Neural crest cell (in vitro differentiated cells): Measurements from ENCODE around the gene GJC1. TPM values are rescaled to one million over a fixed set of nuclear protein-coding genes. Genes with fewer than 3 reads are reported as not detected.

Source experiments
- DNase-seq: peaks from one replicate; pipeline ENCODE4 v3.0.0; 2021; ENCODE audit warnings: low read depth, mixed read lengths, low spot score
- H3K27ac Mint-ChIP-seq: one replicate; pipeline ENCODE4 v1.8.0; 2021; ENCODE audit warnings: mild to moderate bottlenecking, mixed read lengths; ENCODE audit not compliant: unreplicated experiment
- H3K27me3 Mint-ChIP-seq: 2 replicates; pipeline ENCODE4 v1.8.0; 2021; ENCODE audit warnings: low read depth, mild to moderate bottlenecking, mixed read lengths
- H3K36me3 Mint-ChIP-seq: 2 replicates; pipeline ENCODE4 v1.8.0; 2021; ENCODE audit warnings: low read depth, mild to moderate bottlenecking, mixed read lengths
- H3K4me1 Mint-ChIP-seq: 2 replicates; pipeline ENCODE4 v1.8.0; 2021; ENCODE audit warnings: mixed read lengths
- H3K4me3 Mint-ChIP-seq: one replicate; pipeline ENCODE4 v1.8.0; 2021; ENCODE audit warnings: mild to moderate bottlenecking, mixed read lengths
- H3K9me3 Mint-ChIP-seq: 2 replicates; pipeline ENCODE4 v1.8.0; 2021; ENCODE audit warnings: mixed read lengths
- total RNA-seq: library from RNA; stranded (reverse); gene quantifications from 2 replicates; pipeline ENCODE4 v1.2.1, GENCODE V29; 2021
- TF ChIP-seq, protein P1 (sequence below): fragments of 200-600 bp; sonication (generic); conservative IDR thresholded peaks from 2 replicates; pipeline ENCODE4 v1.5.0; 2021; ENCODE audit warnings: antibody characterized with exemption, mild to moderate bottlenecking

The GJC1 gene
- total RNA-seq, 1 donor from 2014 or later, result 145 TPM

DNA sequence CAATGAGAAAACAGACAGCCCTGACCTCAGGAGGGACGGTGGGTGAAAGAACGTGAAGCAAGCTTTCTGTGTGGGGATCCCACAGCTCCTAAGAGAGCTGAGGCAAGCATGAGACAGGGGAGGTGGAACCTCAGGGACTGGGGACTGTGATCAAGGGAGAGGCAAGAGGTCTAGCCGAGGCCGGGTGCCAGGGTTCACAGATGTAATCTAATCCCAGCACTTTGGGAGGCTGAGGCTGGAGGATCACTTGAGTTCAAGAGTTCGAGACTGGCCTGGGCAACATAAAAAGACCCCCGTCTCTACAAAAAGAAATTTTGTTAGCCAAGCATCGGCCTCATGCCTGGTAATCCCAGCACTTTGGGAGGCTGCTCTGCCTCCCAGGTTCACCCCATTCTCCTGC, 75.8 kb downstream of the GJC1 start:
- Mint-ChIP-seq H3K4me3 (peak overlapping the region; percentile 52), H3K27ac (no peak overlapping the region), H3K36me3 (peaks cover 6% of the 10 kb centered on the region), H3K27me3 (peaks cover 18% of the 10 kb centered on the region), H3K4me1 (peaks cover 17% of the 10 kb centered on the region), H3K9me3 (no peaks in the 10 kb centered on the region)
- TF ChIP-seq, protein P1, sequence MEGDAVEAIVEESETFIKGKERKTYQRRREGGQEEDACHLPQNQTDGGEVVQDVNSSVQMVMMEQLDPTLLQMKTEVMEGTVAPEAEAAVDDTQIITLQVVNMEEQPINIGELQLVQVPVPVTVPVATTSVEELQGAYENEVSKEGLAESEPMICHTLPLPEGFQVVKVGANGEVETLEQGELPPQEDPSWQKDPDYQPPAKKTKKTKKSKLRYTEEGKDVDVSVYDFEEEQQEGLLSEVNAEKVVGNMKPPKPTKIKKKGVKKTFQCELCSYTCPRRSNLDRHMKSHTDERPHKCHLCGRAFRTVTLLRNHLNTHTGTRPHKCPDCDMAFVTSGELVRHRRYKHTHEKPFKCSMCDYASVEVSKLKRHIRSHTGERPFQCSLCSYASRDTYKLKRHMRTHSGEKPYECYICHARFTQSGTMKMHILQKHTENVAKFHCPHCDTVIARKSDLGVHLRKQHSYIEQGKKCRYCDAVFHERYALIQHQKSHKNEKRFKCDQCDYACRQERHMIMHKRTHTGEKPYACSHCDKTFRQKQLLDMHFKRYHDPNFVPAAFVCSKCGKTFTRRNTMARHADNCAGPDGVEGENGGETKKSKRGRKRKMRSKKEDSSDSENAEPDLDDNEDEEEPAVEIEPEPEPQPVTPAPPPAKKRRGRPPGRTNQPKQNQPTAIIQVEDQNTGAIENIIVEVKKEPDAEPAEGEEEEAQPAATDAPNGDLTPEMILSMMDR, result no peak
- no peak for DNase-seq

DNA sequence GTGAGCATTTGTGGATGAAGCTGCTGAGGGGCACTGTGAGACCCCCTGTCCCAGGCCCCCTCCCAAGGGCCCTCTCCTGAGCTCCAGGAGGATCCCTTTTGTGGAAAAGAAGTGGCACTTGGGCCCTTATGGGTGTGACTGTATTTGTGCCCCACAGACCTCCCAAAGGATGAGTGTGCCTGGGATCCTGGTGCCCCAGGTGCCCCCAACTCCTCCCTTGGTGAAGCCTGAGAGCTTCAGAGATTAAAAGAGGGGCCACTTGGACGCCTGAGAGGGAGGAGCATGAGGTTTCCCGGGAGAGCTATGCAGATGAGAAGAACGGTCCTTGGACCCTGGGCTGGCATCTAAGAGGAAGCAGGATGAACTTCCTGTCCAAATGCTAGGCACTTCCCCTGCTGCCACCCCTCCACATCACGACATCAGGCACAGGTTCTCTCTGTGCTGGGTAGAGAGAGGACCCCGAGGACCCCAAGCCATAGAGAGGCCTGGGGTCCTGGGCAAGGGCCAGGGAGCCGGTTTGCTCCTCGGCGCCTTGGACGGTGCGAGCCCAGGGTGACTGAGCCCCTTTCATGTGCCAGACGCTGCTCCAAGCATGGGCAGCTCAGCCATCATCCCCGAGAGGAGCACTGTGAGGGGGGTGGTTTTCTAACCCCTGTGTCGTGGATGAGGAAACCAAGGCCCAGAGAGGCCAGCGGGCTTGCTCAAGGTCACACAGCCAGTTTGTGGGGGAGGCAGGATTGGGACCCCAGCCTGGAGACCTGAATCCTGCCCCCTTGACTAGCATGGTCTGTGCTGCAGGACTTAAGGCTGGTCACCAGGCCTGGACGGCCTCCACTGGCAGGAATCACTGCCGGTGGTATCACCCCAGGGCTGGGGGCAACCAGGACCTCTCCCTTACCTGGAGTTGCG, 76.9 kb downstream of the GJC1 start:
- H3K27ac Mint-ChIP-seq, result no peak overlapping the region
- H3K27me3 Mint-ChIP-seq, result peaks cover 17% of the 10 kb centered on the region
- peaks cover 17% of the 10 kb centered on the region for H3K4me1 Mint-ChIP-seq
- no peaks in the 10 kb centered on the region for H3K9me3 Mint-ChIP-seq
- H3K4me3 Mint-ChIP-seq, result no peak overlapping the region
- TF ChIP-seq, protein P1, result no peak
- peaks cover 6% of the 10 kb centered on the region for H3K36me3 Mint-ChIP-seq
- DNase-seq, result no peak

DNA sequence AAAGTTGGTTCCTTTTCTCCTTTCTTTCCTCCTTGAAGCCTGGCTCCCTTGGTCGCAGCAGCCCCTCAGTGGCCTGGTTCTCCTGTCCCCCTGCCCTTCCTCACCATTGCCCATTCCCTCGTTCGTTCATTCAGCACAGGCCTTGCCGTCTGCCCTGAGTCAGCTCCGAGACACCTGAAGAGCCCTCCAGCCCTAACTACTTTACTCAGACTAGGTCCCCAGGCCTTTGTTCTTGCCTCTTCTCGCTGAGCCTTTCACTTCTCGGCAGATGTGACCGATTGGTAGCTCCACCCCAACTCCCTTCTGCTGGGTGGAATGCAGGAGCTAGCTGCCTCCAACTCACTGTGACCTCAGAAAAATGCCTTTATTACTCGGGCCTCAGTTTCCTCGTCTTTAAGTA, 78.3 kb downstream of the GJC1 start:
- H3K4me3 Mint-ChIP-seq, result peak overlapping the region; percentile 42
- no peak for DNase-seq

DNA sequence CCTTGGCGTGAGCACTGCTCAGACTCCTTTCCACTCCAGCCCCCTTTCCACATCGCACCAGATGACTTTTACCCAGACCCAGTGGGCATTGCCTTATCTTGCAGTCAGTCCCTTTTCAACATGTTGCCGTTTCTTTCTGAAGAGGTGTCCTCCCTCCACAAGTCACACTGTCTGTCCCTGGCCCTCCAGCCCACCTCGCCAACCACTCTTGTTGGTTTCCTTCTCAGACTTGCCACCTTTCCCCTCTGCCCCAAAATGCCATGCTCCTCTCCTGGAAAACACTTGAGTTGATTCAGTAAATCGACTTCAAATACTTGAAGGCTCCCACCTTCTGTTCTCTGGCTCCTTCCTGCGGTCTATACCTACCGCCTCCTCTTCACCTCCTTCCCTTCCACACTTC, 78.8 kb downstream of the GJC1 start:
- Mint-ChIP-seq H3K4me1 (peaks cover 17% of the 10 kb centered on the region), H3K36me3 (peaks cover 6% of the 10 kb centered on the region), H3K4me3 (peak overlapping the region; percentile 12), H3K27me3 (peaks cover 2% of the 10 kb centered on the region), H3K9me3 (no peaks in the 10 kb centered on the region), H3K27ac (peak overlapping the region; percentile 17)
- no peak for DNase-seq
- TF ChIP-seq, protein P1, result no peak

More for the DNA sequence above, 78.3 kb downstream of the GJC1 start:
- no peaks in the 10 kb centered on the region for H3K9me3 Mint-ChIP-seq
- TF ChIP-seq, protein P1, result no peak
- H3K4me1 Mint-ChIP-seq, result peaks cover 17% of the 10 kb centered on the region
- H3K27ac Mint-ChIP-seq, result peak overlapping the region; percentile 17
- H3K36me3 Mint-ChIP-seq, result peaks cover 6% of the 10 kb centered on the region
- peaks cover 3% of the 10 kb centered on the region for H3K27me3 Mint-ChIP-seq

DNA sequence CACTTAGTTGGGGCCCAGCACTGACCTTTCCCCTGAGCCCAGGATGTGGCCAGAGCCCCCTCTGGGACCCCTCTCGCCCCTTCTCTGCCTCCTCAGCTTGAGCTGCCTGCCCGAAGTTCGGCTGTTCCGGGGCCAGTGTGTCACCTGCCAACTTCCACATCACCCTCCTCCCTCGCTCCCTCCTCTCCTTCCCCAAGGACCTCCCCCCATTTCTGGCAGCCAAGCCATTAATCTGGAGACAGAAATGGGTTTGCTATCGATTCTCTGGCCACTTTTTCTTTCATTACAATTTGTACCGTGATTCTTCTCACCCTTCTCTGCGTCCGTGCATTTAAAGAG, 80.1 kb downstream of the GJC1 start:
- DNase-seq, result no peak
- peaks cover 6% of the 10 kb centered on the region for H3K36me3 Mint-ChIP-seq
- peaks cover 2% of the 10 kb centered on the region for H3K27me3 Mint-ChIP-seq
- H3K4me1 Mint-ChIP-seq, result peaks cover 17% of the 10 kb centered on the region
- peak overlapping the region; percentile 39 for H3K4me3 Mint-ChIP-seq
- peak overlapping the region; percentile 39 for H3K27ac Mint-ChIP-seq
- no peaks in the 10 kb centered on the region for H3K9me3 Mint-ChIP-seq
- TF ChIP-seq, protein P1, result no peak
